ENCODE data around the gene SETBP1. TPM values are rescaled to one million over a fixed set of nuclear protein-coding genes. Genes with fewer than 3 reads are reported as not detected.

The SETBP1 gene
- total RNA-seq, 1 donor from 2014 or later = 22.6 TPM

DNA sequence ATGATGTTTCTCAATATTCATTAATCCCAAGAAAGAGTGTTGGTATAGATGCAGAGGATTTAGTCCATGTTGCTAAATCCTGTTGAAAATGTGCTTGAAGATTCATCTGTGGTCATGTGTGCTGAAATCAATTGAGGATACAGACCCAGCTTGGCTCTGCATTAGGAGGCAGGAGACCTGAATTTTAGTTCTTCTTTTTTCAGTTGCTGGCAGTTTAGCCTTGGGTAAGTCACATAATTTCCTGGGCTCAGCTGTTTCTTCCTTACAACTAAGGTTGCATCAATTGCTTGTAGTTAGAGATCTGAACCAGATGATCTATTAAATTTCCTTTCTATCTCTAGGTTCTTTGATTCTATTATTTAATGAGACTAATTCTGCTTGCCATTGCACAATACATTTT lies 54.4 kb downstream of the SETBP1 start:
- Mint-ChIP-seq H3K36me3 (ENCODE audit: low read depth) (peaks cover 10% of the 10 kb centered on the region), H3K4me1 (peaks cover 41% of the 10 kb centered on the region), H3K27me3 (peaks cover 29% of the 10 kb centered on the region), H3K27ac (no peak overlapping the region), H3K4me3 (no peak overlapping the region), H3K9me3 (no peaks in the 10 kb centered on the region)
- DNase-seq = no peak
- intact Hi-C loops (cut with micrococcal nuclease) = no loop called here

DNA sequence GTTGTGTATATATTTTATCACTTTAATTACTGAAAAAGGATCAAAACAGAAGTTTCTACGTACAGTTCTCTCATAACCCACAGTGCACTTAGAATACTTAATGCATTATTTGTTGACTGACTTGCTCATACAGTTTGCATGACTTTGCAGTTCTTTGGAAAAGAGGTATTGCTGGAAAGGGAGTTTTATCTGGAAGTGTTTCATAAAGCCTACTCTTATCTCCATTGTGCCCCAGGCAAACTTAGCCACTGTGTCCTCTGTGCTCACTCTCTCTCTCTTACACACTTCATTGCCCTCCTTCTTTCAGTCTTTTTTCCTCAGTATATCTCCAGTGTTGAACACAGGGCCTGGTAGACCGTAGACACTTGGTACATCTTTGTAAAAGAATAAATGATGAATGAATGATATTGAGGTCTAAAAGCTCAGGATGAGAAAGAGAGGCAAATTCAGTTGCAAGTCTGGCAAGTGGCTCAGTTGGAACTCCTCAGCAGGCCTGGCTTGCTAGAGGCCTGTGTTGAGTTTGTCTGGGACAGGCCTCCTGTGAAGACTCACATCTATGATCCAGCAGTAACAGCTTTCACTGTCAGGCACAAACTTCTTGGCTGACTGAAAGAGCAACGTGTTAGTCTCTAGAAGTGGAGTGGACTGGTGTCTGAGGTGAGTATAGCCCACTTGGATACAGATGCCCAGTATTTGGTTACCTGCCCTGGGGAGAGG lies 56.1 kb downstream of the SETBP1 start:
- intact Hi-C loops (cut with micrococcal nuclease) = no loop called here
- no peak for DNase-seq
- peaks cover 5% of the 10 kb centered on the region for H3K36me3 Mint-ChIP-seq (ENCODE audit: low read depth)
- H3K27ac Mint-ChIP-seq = no peak overlapping the region
- H3K4me3 Mint-ChIP-seq = no peak overlapping the region
- peaks cover 45% of the 10 kb centered on the region for H3K27me3 Mint-ChIP-seq
- peaks cover 24% of the 10 kb centered on the region for H3K4me1 Mint-ChIP-seq
- H3K9me3 Mint-ChIP-seq = no peaks in the 10 kb centered on the region

DNA sequence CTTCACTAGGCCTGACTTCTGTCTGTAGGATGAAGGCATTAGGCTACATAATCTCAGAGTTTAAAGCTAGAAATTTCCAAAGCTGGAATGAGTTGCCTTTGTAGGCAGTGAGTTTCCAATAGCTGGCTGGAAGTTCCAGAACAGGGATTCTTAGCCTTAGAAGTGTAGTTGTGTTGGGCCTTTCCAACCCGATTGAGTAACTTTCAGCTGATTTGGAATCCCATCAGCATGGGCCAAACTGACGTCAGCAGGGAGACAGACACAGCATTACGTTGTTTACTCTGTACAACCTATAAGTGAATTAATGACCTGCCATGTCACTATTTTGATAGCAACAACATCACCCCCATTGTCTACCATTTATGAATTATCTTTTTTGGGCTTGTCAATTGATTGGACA lies 56.9 kb downstream of the SETBP1 start:
- H3K36me3 Mint-ChIP-seq (ENCODE audit: low read depth) = peaks cover 4% of the 10 kb centered on the region
- intact Hi-C loops (cut with micrococcal nuclease) = no loop called here
- peaks cover 16% of the 10 kb centered on the region for H3K4me1 Mint-ChIP-seq
- no peak for DNase-seq
- no peak overlapping the region for H3K4me3 Mint-ChIP-seq
- H3K27me3 Mint-ChIP-seq = peaks cover 46% of the 10 kb centered on the region
- H3K9me3 Mint-ChIP-seq = no peaks in the 10 kb centered on the region
- H3K27ac Mint-ChIP-seq = no peak overlapping the region

DNA sequence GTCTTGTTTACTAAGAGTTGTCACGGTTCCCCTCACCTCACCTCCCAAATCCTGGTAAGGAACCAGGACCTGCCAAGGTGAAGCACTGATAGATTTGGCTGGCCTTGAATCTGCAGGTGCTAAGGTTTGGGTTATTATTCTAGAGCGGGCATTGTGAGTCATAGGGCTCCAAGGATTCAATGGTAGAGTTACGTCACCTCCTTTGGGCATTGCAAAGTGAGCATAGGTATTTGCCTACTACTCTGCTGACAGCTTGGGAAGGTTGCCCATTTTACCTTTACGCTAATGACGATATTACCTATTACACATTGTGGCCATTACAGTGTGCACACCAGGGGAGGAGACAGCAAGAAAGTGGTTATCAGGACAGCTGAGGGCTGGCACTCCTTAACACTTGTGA lies 59.3 kb downstream of the SETBP1 start:
- intact Hi-C loops (cut with micrococcal nuclease) = no loop called here
- Mint-ChIP-seq H3K27me3 (peaks cover 52% of the 10 kb centered on the region), H3K4me3 (no peak overlapping the region), H3K36me3 (ENCODE audit: low read depth) (peaks cover 4% of the 10 kb centered on the region), H3K4me1 (peaks cover 4% of the 10 kb centered on the region), H3K9me3 (no peaks in the 10 kb centered on the region), H3K27ac (no peak overlapping the region)
- no peak for DNase-seq

DNA sequence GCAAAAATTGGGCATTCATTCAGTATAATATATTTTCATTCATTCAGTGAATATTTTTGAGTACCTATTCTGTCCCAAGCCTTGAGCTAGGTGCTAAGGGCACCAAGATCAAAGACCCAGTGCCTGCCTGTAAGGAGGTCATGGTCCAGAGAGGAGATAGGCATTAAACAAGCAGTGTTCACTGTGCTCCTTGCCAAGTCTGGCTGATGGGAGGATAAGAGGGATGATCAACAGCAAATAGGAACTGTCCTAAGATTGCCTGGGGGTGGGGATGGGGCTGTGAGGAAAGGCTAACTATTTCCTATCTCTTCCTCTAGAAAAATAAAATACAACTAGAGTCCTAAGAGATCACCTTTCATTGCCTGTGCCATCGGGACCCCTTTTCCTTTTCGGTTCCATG lies 60.4 kb downstream of the SETBP1 start:
- DNase-seq = no peak
- no peak overlapping the region for H3K27ac Mint-ChIP-seq
- intact Hi-C loops (cut with micrococcal nuclease) = no loop called here
- H3K9me3 Mint-ChIP-seq = no peaks in the 10 kb centered on the region
- H3K27me3 Mint-ChIP-seq = peaks cover 49% of the 10 kb centered on the region
- H3K4me3 Mint-ChIP-seq = no peak overlapping the region
- peaks cover 4% of the 10 kb centered on the region for H3K4me1 Mint-ChIP-seq
- H3K36me3 Mint-ChIP-seq (ENCODE audit: low read depth) = peaks cover 4% of the 10 kb centered on the region

DNA sequence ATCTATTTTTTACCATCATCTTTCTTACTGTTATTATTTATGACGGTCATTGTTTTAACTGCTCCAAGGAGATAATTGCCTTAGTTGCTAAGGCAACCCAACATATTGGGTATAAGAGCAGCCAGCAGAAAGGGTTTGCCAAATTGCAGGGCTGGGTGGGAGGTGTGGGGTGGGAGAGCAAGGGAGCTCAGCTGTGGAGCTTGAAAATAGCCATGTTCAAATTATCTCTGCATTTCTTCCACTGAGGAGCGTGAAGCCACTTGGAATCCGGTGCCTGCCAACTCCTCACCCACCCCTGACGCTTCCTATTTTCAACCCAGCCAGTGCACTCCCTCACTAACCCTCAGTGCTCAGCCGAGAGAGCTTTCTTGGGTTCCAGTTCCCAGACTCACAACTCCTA lies 60.8 kb downstream of the SETBP1 start:
- Mint-ChIP-seq H3K4me3 (no peak overlapping the region), H3K36me3 (ENCODE audit: low read depth) (peaks cover 4% of the 10 kb centered on the region), H3K27me3 (peaks cover 51% of the 10 kb centered on the region), H3K27ac (no peak overlapping the region), H3K4me1 (peaks cover 4% of the 10 kb centered on the region), H3K9me3 (no peaks in the 10 kb centered on the region)
- DNase-seq = no peak
- intact Hi-C loops (cut with micrococcal nuclease) = no loop called here

DNA sequence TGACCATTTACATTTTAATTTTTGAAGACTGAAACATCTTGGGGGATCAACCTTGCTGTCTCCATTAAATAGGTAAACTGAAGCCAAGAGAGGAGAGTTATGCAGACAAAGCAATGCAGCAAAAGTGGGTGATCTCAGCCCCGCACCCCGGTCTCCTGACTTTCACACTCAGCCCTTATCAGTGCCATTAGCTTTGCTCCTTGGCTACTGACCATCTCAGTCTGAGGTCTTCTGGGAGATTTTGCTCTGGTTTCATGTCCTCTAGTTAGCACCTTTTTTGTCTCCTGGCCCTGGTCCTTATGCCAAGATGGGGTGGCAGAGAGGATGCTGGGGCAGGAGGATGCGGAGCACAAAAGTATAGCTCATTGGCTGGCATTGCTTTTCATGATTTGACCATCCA lies 61.4 kb downstream of the SETBP1 start:
- H3K36me3 Mint-ChIP-seq (ENCODE audit: low read depth) = peaks cover 3% of the 10 kb centered on the region
- H3K4me3 Mint-ChIP-seq = no peak overlapping the region
- no peak for DNase-seq
- H3K27ac Mint-ChIP-seq = no peak overlapping the region
- intact Hi-C loops (cut with micrococcal nuclease) = no loop called here
- peaks cover 4% of the 10 kb centered on the region for H3K4me1 Mint-ChIP-seq
- H3K27me3 Mint-ChIP-seq = peaks cover 52% of the 10 kb centered on the region
- H3K9me3 Mint-ChIP-seq = no peaks in the 10 kb centered on the region

DNA sequence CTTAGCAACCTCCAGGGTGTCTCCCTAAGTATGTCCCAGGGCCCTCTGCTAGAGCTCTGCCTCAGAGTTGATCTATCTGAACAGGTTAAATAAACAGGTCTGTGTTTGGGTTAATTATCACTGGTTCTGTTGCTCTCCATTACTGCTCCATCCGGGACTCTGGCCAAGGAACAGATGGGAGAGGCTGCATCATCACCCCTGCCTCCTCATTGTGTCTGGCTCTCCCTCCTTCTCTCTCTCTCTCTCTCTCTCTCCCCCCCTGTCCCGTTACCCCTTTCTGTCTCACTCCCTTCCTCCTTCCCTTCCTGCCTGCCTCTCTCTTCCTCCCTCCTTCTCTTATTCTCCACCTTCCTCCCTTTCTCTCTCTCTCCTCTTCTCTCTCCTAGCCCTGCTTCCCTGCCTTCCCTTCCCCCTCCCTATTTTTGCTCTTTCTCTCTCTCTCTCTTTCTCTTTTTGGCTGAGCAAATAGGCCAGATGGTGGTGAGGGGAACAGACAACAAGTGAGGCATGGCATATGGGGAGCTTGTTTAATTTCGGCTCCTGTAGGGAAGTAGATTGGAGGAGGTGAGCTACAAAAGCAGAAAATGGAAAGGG lies 62.1 kb downstream of the SETBP1 start:
- Mint-ChIP-seq H3K36me3 (ENCODE audit: low read depth) (peaks cover 3% of the 10 kb centered on the region), H3K27me3 (peaks cover 56% of the 10 kb centered on the region), H3K4me1 (peaks cover 4% of the 10 kb centered on the region), H3K9me3 (no peaks in the 10 kb centered on the region), H3K4me3 (no peak overlapping the region), H3K27ac (no peak overlapping the region)
- intact Hi-C loops (cut with micrococcal nuclease) = no loop called here
- DNase-seq = no peak

DNA sequence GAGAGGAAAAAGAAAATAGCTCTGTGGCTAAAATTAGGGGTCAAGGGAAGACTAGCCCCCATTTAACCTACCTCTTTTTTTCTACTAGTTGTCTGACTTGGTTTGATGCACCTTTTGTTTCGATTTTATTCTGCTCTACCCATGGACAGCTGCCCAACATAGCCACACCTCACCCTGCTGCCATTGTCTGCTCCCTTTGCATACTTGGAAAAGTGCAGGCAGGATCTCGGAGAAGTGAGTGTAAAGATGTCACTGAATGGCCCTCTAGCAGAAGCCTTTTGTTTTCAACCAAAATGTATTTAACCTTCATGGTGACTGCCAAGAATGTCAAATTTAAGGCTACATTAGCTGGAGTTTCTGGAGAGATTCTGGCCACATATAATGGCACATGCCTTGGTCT lies 62.9 kb downstream of the SETBP1 start:
- no peaks in the 10 kb centered on the region for H3K9me3 Mint-ChIP-seq
- peaks cover 60% of the 10 kb centered on the region for H3K27me3 Mint-ChIP-seq
- intact Hi-C loops (cut with micrococcal nuclease) = no loop called here
- H3K4me3 Mint-ChIP-seq = no peak overlapping the region
- peaks cover 3% of the 10 kb centered on the region for H3K36me3 Mint-ChIP-seq (ENCODE audit: low read depth)
- H3K4me1 Mint-ChIP-seq = peaks cover 4% of the 10 kb centered on the region
- H3K27ac Mint-ChIP-seq = no peak overlapping the region
- DNase-seq = no peak

DNA sequence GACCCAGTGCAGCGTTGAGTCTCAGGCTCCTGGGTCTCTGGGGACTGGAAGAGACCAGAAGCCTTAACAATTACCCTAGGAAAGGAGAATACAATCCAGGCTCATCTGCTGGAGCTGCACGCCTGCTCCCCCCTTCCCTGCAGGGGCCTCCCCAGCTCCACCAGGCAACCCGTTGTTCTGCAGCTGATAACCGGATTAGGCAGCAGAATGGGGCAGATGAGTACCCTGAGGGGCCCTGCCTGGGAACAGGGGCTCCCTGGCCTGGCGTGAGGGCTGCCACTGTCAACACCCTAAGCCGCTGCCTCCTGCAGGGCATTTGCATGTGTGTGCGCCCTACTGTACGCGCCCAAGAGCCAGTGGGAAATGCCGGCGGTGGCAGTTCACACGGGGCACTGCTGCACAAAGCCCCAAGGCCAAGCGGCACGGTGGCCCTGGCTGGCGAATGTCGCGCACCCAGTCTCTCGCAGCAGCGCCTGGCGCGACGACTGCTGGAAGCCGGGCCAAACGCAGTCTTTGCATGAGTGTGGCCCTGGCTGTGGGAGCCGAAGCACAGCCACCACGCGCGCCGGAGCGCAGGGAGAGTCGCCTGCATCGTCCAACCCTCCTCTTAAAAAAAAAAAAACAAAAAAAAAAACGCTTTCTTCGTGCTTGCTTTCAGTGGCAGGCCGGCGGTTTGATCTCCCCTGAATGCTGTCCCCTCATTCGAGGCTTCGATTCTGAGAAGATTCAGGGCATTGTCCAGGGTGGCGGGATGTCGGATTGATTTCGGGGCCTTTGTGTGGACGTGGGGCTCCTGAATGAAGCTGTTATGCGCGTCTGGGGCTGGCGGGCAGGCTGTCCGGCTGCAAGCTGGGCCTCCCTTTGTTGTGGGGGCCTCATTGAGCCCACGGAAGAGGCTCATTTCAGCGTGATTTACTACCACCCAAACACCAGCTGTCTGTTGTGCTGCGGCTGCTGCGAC lies 63.8 kb downstream of the SETBP1 start:
- peaks cover 3% of the 10 kb centered on the region for H3K36me3 Mint-ChIP-seq (ENCODE audit: low read depth)
- peaks cover 4% of the 10 kb centered on the region for H3K4me1 Mint-ChIP-seq
- no peak overlapping the region for H3K4me3 Mint-ChIP-seq
- no peak overlapping the region for H3K27ac Mint-ChIP-seq
- no peak for DNase-seq
- peaks cover 63% of the 10 kb centered on the region for H3K27me3 Mint-ChIP-seq
- intact Hi-C loops (cut with micrococcal nuclease) = no loop called here
- no peaks in the 10 kb centered on the region for H3K9me3 Mint-ChIP-seq

DNA sequence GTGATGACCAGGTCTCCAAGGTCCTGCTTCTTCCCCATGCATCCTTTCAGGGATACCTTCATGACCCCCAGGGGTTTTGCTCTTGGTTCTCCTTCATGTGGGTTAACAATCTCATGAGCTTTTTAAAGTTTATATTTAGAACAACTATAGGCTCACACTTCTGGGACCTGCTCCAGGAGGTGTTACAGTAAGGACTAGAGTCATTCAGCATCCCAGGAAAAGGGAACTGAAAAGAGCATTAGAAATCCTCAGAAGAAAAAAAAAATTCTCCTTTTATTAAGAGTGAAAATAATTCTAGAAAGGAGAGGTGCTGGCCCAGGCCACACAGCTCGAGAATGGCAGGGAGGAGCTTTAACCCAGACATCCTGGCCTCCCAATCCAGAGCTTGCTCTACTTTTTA lies 66.5 kb downstream of the SETBP1 start:
- peaks cover 7% of the 10 kb centered on the region for H3K4me1 Mint-ChIP-seq
- H3K9me3 Mint-ChIP-seq = peaks cover 7% of the 10 kb centered on the region
- no peak for DNase-seq
- H3K27ac Mint-ChIP-seq = no peak overlapping the region
- no peak overlapping the region for H3K4me3 Mint-ChIP-seq
- intact Hi-C loops (cut with micrococcal nuclease) = no loop called here
- H3K27me3 Mint-ChIP-seq = peaks cover 53% of the 10 kb centered on the region
- peaks cover 7% of the 10 kb centered on the region for H3K36me3 Mint-ChIP-seq (ENCODE audit: low read depth)

DNA sequence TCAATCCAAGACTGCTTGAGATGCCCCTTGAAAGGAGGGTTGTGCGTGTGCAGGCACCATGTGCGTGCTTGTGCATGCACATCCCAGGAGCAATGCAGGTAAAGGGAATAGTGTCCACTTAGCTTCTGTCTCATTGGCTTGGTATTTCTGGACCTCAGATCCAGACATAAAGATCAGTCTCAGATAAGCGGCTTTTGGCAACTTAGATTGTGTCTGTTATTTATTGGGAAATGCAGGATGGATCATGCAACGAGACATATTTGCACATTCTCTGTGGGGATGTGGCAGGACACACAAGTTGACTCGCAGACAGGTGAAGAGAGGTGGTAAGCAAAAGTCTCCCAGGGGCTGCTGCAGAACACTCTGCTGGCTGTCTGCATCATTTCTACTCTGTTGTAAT lies 67.9 kb downstream of the SETBP1 start:
- no peak overlapping the region for H3K27ac Mint-ChIP-seq
- H3K9me3 Mint-ChIP-seq = peaks cover 9% of the 10 kb centered on the region
- DNase-seq = no peak
- intact Hi-C loops (cut with micrococcal nuclease) = no loop called here
- peaks cover 4% of the 10 kb centered on the region for H3K4me1 Mint-ChIP-seq
- H3K36me3 Mint-ChIP-seq (ENCODE audit: low read depth) = peaks cover 9% of the 10 kb centered on the region
- H3K4me3 Mint-ChIP-seq = no peak overlapping the region
- peaks cover 51% of the 10 kb centered on the region for H3K27me3 Mint-ChIP-seq

DNA sequence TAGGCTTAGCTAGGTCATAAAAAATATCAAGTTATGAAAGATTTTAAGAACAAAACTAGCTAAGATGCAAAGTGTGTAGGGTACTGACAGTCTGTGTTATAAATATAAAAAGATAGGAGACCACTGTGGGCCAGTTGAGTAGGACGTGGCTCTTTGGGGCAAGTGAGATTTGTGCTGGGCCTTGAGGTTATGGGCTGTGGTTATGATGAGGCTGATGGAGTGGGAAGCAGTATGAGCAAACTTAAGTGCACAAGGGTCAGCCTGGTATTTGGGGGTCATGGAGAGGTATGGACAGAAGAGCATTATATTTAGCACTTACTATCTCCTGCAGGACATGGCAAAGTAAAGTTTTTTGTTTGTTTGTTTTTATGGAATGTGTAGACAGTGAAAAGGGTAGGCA lies 70.1 kb downstream of the SETBP1 start:
- H3K36me3 Mint-ChIP-seq (ENCODE audit: low read depth) = peaks cover 10% of the 10 kb centered on the region
- no peak for DNase-seq
- H3K27ac Mint-ChIP-seq = no peak overlapping the region
- no peak overlapping the region for H3K4me3 Mint-ChIP-seq
- H3K9me3 Mint-ChIP-seq = peaks cover 12% of the 10 kb centered on the region
- peaks cover 53% of the 10 kb centered on the region for H3K27me3 Mint-ChIP-seq
- H3K4me1 Mint-ChIP-seq = peaks cover 4% of the 10 kb centered on the region
- intact Hi-C loops (cut with micrococcal nuclease) = no loop called here

DNA sequence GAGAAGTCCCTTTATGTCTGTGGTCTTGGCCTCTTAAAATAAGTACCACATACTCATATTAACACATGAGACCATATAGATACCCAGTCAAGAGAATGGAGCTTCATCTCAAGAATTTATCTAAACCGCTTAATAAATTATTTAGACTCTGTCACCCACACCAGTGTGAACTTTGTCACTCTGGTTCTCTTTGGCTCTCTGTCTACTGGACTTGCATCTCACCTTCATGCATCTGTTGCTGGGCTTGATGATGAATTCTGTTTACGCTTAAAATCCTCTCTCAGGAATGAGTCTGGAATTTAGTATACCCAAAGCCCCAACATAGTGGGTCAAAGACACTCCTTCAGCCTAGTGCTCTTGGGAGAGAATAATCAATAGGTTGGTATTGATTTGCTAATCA lies 73.9 kb downstream of the SETBP1 start:
- Mint-ChIP-seq H3K4me3 (no peak overlapping the region), H3K9me3 (peaks cover 15% of the 10 kb centered on the region), H3K27ac (no peak overlapping the region), H3K4me1 (peaks cover 23% of the 10 kb centered on the region), H3K27me3 (peaks cover 30% of the 10 kb centered on the region), H3K36me3 (ENCODE audit: low read depth) (peaks cover 20% of the 10 kb centered on the region)
- intact Hi-C loops (cut with micrococcal nuclease) = no loop called here
- no peak for DNase-seq
